Measurements from ENCODE around the gene ESYT2.
A peak's percentile ranks its signal among the peaks of the same experiment; 100 is the strongest.

ESYT2 gene

DNA sequence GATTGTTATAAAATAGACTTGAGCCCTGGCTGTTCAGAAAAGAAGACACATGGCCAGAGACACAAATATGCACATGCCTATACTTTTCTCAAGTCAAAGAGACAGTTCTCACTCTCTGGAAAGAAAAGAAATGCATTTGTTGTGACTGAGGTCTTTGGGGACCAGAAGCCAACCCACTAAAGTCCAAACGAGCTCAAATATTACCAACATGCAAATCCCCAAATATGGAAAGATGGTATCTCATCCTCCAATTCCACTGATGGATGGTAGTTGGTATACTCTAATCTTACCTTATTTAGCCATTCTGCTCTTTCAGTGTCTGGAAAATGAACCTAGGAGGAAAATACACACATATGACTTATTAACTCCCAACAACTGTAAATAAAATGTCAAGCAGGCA is 30.6 kb downstream of the ESYT2 start:
- DNase-seq = no peak

DNA sequence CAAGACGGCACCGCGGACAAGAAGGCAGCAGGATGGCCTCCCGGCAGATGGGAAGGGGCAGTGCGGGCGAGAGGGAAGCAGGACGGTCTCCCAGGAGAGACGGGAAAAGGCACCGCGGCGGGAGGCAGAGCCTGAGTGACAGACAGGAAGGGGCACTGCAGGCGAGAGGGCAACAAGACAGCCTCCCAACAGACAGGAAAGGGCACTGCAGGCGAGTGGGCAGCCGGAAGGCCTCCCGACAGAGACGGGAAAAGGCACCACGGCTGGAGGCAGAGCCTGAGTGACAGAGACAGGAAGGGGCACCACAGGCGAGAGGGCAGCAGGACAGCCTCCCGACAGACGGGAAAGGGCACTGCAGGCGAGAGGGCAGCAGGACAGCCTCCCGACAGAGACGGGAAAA is 32.6 kb downstream of the ESYT2 start:
- no peak for DNase-seq

DNA sequence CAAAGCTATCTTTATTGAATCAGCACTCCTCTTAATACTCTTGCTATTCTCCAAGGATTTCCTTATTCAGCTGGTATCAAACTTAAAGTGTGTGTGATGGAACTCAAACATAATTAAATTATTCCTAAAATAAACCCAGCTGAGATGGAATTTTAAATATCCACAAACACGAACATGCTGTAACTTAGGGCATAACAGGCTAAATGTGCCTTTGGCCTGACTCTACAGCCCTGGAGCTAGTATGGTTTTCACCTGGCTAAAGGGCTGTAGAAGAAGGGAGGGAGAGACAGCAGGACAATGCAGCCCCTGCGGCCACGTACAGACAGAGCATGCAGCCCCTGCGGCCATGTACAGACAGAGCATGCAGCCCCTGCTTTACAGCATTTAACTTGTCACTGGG is 34.0 kb downstream of the ESYT2 start:
- DNase-seq = no peak

DNA sequence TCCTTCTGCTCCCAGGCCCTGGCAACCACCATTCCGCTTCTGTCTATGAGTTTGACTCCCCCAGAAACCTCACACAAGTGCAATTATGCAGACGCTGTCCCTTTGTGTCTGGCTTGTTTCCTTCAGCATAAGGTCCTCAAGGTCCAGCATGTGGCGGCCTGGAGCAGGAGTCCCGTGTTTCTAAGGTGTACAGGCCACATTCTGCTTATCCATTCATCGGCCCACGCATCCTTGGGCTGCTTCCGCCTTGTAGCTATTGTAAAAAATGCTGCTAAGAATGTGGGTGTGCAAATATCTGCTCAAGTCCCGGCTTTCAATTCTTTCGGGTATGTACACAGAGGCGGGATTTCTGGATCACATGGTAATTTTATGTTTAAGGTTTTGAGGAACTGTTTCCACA is 38.2 kb downstream of the ESYT2 start:
- no peak for DNase-seq

DNA sequence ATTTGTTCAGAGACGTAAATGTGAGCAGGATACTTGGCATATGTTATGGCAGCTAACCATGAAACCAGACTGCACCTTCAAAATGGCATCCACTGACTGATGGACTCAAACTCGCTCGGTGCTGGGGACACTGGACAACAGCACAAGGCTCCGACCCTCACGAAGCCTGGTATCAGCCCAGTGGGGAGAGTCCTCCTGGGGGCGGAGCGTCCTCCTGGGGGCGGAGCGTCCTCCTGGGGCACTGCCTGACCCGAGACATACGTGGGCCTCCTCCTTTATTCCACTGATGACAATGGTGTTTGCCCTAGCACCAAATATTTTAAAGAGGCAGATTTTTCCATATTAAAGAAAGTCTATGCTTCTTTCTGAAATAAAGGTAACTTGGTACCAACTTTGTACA is 39.5 kb downstream of the ESYT2 start:
- DNase-seq = no peak

DNA sequence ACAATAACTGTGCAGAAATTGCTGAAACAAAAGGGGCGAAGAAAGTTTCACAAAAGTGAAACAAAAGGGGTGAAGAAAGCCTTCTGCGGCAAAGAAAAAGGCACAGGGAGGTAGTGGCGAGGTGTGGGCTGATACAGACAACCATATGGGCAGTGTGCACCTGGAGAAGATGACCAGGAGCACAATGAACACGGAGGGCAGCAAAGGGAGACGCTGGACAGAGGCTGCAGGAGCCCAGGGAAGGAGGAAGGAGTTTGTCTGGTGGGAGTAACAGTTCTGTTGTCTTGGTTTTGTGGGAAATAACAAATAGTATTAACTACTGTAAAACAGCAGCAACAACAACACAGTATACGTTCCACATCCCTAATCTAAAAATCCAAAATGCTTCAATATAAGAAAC is 42.4 kb downstream of the ESYT2 start:
- no peak for DNase-seq

DNA sequence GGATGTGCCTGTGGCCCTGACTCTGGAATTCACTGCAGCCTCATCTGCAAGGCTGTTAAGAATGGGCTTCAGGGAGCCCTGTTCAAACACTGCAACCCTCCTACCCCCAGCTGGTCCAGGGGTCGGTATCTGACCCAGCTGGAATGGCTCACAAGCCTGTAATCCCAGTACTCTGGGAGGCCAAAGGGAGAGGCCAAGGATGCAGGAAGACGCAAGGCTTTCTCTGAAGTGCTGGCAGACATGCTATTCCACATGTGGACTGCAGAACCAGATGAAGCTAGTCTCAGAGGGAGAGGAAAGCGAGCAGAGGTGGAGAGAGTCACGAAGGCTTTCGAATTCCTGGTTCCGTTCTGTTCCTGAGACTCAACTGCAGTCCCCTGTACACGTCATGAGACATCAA is 45.0 kb downstream of the ESYT2 start:
- DNase-seq = no peak

DNA sequence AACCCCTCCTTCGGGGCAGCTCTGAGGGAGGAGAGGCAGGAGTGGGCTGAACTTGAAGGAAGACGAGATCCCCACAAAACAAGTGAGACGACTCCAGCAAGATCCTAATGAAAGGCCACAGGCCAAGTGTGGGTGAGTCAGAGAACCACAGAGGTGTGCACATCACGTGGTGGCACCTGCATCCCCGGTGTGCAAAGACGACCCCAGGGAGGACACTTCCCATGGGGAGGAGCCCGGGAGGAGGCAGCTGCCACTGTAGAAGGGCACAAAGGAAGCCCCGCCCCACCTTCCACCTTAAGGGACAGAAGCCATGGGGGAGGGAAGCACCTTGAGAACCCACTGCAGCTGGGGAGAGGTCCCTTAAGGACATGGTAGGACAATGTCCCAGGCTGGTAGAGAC is 45.7 kb downstream of the ESYT2 start:
- no peak for DNase-seq

DNA sequence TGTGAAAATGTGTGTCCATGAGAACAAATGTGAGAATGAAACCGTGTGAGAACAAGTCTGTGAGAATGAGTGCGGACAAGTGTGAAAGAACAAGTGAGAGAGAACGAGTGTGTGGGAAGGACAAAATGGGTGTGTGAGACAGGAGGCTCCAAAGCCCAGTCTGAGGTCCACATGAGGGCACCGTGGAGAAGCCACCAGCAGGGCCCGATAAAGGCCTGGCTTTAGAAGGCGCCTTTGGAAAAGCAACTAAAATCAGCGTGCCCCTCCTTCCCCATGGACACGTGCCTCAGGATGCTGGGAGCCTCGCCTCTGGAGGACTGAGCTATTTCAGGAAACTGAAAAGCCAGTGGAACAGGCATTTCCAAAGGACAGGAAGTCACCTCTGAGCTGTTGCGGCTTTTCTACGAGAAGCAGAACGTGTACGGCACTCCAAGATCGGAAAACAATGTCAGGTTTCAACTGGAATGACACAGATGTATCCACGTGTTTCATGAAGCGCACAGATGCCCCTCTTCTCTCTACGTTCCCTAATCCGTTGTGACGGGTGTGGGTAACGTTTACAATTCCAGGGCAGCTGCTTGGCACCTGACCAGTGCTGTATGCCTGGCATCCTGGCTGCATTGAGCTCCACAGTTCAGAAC is 46.4 kb downstream of the ESYT2 start:
- DNase-seq = peak in 1 of 2 experiments; percentile 18

DNA sequence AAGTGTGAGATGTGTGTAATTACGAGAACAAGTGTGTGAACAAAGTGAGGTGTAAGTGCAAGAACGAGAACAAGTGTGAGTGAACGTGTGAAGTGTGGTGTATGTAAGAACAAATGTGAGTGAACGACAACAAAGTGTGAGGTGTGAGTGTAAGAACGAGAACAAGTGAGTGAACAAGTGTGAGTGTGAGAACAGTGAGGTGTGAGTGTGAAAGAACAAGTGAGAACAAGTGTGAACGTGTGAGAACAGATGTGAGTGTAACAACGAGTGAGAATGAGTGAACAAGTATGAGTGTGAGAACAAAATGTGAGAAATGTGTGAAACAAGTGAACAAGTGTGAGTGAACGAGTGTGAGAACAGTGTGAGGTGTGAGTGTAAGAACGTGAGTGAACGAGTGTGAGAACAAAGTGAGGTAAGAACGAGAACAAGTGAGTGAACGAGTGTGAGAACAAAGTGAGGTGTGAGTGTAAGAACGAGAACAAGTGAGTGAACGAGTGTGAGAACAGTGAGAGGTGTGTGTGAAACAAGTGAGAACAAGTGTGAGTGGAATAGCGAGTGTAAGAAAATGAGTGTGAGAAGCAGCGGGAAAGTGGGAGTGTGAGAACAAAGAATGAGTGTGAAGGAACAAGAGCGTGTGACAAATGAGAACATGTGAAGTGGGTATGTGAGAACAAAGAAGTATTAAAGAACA is 47.2 kb downstream of the ESYT2 start:
- no peak for DNase-seq

DNA sequence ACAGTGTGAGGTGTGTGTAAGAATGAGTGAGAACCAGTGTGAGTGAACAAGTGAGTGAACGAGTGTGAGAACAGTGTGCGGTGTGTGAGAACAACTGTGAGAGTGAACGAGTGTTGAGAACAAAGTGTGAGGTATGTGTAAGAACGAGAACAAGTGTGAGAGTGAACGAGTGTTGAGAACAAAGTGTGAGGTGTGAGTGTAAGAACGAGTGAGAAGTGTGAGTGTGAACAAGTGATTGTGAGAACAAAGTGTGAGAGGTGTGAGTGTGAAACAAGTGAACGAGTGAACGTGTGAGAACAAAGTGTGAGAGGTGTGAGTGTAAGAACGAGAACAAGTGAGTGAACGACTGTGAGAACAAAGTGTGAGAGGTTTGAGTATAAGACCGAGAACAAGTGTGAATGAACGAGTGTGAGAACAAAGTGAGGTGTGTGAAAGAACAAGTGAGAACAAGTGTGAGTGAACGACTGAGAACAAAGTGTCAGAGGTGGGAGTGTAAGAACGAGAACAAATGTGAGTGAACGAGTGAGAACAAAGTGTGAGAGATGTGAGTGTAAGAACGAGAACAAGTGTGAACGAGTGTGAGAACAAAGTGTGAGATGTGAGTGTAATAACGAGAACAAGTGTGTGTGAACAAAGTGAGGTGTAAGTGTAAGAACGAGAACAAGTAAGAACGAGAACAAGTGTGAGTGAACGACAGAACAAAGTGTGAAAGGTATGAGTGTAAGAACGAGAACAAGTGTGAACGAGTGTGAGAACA is 47.9 kb downstream of the ESYT2 start:
- no peak for DNase-seq

DNA sequence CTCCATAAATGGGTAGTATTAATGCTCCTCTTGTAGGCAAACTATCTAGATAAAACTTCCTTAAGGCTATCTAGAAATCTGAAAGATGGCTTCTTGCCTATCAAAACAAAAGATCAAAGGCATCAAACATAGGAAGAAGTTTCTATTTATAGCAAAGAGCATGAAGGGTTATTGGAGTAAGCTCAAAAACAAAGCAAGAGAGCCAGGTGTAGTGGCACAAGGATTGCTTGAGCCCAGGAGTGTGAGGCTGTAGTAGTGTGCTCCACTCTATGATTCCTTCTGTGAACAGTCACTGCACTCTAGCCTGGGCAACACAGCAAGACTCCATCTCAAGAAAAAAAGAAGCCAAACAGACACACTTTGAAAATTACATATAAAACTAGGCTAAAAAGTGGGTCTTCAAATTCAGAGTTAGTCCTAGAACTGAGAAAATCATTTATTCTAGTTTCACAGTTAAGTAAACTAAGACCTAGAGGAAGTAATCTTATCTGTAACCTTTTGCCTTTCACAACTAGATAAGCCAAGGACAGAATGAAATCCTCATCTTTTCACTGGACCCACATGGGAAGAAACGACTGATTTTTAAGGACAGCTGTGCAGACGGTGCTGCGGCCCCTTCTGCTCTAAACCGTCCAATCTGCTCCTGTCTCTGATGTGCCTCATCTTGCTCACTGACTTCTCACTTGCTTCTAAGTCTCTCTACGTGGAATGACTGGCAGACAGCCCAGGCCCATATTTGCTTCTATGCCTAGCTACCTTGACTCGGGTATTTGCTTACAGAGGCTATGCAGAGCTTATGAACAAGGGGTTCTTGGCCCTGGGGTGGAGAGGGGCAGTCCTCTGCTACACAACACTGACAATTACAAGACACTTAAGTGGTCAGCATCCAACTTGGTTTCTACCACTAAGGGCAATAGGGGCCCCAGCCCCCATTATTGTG is 50.0 kb downstream of the ESYT2 start:
- DNase-seq = no peak

DNA sequence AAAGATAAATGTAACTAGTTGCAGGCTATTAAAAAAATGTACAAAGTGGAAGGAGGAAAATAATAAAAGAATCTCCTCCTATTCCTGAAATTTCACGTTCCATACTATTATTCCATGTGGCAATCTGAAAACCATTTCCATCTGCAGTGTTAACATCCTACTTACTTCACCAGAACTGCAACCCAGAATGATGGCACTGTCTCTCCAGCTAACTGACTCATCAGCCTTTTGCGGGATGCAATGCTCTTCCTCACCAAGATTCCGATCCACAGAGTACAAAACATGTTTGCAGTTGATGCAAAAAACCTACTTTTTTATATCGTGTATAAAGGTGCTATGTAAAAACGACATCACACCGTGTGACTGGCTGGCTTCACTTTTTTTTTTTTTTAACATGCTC is 50.8 kb downstream of the ESYT2 start:
- no peak for DNase-seq

DNA sequence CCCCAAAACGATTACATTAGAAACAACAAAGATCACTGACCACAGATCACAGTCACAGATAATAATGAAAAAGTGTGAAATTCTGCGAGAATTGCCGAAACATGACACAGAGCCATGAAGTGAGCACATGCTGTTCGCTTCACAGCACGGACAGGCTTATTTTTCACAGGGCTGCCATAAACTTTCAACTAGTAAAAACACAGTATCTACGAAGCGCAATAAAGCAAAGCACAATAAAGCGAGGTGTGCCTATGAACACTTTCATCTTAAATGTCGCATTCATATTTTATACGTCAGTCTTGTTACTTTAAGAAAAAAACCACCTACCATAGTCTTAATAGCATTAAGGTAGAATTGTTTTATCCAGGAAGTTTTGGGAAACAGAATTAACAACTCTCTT is 51.5 kb downstream of the ESYT2 start:
- DNase-seq = no peak

DNA sequence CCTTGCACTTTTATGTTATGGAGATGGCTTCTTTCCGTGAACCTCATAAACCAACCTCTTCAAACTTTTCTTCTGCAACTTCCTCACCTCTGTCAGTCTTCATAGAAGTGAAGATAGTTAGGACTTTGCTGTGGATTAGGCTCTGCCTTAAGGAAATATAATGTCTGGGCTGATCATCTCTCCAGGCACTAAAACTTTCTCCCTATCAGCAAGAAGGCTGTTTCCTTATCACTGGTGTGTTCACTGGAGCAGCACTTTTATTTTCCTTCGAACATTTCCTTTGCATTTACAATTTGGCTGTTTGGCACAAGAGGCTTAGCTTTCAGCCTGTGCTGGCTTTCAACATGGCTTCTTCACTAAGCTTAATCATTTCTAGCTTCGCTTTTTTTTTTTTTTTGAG is 52.8 kb downstream of the ESYT2 start:
- DNase-seq = no peak

DNA sequence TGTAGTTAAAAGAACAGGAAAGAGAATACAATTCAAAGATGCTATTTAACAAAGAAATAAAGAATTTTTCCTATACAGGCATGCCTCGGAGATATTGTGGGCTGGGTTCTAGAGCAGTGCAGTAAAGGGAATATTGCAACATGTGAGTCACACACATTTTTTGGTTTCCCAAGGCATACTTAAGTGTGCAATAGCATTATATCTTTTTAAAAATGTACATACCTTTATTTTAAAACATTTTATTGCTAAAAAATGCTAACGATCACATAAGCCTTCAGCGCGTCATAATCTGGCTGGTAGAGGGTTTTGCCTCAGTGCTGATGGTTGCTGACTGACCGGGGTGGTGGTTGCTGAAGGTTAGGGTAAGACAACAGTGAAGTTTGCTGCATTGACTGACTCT is 54.4 kb downstream of the ESYT2 start:
- DNase-seq = no peak

DNA sequence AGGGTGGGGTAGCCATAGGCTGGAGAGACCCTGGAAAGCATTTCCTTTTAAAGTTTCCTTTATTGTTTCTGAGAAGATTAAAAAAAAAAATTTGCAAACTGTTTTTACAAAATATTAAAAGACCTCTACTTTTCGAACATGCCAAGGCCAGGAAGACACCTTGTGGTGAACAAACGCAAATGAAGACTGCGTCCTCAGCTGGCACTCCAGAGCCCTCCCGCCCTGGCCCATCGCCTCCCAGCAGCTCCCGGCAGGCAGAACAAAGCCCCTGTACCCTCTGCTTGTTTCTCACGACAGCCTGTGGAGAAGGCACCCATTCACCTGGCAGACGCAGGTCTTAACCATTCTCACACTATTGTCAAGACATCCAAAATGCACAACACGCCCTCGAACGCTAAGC is 56.4 kb downstream of the ESYT2 start:
- no peak for DNase-seq

DNA sequence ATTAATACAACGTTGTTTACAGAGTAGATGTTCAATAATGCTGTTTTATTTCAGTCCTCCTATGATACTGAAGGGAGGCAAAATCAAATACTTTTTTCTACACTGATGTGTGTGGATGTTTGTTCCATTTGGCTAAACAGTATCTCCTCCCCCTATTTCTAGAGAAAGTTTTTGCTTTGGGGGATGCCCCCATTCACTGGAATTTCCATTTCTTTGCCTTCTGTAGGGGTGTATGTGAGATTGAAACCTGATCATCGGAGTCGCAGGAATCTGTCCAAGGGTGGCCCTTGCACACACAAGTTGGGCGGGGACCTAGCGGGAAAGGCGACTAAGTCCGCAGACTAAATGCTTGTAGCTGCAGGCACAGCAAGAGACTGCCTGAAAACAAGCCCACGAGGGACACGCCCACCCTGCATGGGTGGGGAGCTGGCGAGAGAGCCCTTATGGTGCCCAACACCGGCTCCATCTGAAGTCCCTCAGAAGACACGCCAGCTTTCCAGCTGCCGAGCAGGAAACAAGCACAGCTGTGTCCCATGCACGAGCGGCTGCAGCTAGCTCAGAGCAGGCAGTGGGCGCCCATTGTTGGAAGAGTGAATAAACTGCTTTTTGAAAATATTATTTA is 58.0 kb downstream of the ESYT2 start:
- DNase-seq = no peak

DNA sequence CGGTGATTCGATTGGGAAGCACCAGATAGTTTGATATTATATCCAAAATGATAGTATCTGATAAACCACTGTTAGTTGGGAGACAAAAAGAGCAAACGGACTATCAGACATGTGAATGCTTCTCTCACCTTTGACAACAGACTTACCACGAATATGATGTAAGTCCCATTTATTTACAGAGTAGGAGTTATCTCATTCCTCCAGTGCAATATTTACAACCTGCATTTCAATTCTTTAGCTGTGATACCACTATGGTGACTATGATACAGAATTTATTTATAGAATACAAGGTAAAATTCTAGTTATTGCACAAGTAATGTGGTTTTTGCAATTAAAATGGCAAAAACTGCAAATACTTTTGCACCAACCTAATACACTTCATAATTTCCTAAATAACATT is 61.6 kb downstream of the ESYT2 start:
- no peak for DNase-seq

DNA sequence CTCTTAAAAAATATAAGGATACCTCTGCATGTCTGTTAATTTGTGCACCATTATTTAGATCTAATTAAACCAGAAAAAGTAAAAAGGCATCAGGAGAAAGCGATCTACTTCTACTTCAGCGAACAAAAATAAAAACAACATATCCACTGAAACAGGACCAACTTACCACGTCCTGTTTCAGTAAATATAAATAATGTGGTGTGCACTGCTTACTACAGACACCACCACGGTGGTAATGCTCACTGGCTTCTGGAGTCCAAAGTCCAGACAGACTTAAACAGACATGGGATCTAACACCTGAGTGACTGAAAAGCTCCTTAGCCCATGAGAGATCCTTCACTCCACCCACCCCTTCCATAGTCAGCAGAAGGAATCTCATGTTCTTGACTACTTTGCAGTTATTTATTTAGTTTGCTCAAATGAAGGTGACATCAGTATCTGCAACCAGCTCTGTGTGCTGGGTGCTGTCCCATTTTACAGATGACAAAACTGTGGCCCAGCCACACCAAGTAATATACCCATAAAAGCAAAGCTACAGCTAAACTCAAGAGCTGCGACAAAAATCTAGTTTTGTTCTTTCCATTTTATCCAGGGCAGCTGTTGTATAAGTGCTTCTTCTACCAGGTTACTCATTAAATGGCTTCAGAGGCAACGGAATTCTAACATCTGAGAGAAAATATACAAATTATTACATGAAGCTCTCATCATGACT is 62.6 kb downstream of the ESYT2 start:
- DNase-seq = no peak

DNA sequence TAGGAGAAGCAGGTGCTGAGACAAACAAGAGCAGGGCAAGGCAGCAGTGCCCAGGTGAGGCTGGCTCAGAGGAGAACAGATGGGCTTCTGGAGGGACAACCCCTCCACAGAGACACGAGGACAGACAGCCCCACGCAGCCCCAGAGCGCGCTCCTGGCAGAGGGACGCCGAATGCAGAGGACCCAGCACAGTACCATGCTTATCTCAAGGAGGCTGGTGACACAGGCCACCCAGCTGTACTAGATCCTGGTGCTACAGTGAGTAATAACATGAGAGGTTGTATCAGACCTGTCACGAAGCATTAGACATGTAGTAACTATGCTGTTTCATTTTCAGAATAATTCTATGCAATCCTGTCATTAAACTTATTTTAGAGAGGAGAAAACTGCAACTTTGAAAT is 64.3 kb downstream of the ESYT2 start:
- DNase-seq = no peak

DNA sequence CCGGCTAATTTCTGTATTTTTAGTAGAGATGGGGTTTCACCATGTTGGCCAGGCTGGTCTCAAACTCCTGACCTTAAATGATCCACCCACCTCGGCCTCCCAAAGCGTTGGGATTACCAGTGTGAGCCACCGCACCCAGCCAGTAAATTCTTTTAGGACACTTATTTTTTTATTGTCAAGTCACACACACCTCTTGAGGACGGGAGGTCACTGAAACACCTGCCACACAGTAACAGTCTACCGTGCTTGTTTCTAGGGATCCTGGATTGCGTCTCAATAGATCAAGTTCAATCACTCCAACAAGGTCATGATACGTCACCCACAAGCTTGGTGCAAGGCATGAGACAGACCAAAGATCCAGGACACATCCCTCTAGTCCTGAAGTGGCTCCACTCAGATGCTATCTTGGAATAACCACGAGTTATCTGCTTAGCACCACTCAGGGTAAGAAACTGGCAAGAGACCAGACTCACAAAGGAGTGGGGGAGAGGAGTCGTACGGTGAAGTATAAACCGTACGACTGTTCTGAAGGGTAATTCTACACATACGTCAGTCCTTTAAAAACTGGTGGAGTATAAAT is 65.8 kb downstream of the ESYT2 start:
- DNase-seq = no peak

Measured in Kasumi-1 (cell line).